HG03520 (cell line): ENCODE results near the gene C2orf92.
"Not testable (repeated sequence)": the region's sequence is repeated elsewhere in the genome, so short reads cannot be mapped to it uniquely, and the experiment has no call there.

Experiments used
- ATAC-seq: cut with Tn5 transposase; IDR thresholded peaks from one replicate; pipeline ENCODE4 v1.9.1; 2021; ENCODE audit warnings: mild to moderate bottlenecking, moderate library complexity; ENCODE audit not compliant: unreplicated experiment

Gene C2orf92

DNA sequence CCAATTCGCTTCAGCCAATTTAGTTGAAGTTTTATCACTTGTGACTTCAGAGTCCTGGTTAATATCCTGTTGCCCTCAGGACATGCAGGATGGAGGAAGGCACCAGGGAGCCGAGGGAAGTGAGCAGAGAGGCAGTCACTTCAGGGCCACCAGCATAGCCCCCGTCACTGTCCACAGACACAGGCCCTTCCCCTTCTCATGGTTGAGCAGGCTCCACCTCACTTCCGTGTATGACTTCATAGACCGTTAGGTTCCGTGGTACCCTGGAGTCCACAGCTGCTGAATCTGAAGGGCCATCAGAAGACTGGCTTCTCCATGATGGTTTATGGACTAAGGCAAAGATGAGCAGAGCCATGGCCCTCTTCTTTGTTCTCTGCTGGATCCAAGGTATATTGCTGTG lies at the start of gene C2orf92:
Gene C2orf92 (plus strand): TSS at position 266 of the 400 bp plus-strand sequence. CDS start 76 bp downstream, at position 342.
- no peak for ATAC-seq

- ATAC-seq: not testable (repeated sequence)
These were observed 49.0 kb upstream of the C2orf92 start for GRCh38 chr2:97620492-97620891.

DNA sequence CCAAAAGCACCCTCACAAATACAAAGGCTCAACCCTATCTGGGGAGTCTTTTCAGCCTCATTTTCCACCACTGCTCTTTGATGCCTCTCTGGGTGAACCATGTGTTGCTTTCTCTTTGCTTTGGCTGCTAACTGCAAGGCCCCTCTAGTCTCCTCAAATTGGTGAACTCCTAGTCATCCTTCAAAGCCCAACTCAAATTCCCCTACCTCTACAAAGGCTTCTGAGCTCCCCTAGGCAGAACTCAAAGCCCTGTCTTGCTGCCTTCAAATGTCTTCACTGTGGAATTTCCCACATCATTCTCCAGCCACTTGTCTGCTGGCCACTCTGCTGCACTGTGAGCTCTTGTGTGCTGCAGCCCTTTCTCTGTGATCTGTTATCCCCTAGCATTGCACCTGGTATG lies 46.5 kb upstream of the C2orf92 start:
- not testable (repeated sequence) for ATAC-seq

DNA sequence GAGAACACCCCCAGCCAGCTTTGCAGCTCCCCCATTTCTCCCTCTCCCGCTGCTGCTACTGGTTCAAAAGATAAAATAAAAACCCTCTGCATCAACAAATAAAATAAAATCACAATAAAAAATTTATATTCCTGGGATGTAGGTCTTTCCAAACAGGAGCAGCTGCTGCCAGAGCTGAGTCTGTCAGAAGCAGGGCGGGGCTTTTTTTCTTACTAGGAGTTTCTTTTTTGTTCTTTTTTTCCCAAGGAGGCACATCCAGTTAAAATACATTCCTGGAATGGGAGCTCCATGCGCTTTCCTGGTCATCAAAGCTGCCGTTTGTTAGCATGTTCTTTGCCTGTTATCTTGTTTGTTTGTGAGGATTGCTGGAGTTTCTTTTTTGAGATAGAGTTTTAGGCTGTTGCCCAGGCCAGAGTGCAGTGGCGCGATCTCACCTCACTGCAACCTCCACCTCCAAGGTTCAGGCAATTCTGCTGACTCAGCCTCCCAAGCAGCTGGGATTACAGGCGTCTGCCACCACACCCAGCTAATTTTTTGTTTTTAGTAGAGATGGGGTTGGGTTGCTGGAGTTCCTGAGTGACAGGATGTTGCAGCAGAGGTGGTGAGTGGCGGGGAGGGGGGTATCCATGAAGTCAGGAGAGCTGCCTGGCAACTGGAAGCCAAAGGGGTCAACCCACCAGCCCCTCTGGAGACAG lies 44.0 kb upstream of the C2orf92 start:
- ATAC-seq: not testable (repeated sequence)

- not testable (repeated sequence) for ATAC-seq
These were observed 43.5 kb upstream of the C2orf92 start for GRCh38 chr2:97626049-97626430.

DNA sequence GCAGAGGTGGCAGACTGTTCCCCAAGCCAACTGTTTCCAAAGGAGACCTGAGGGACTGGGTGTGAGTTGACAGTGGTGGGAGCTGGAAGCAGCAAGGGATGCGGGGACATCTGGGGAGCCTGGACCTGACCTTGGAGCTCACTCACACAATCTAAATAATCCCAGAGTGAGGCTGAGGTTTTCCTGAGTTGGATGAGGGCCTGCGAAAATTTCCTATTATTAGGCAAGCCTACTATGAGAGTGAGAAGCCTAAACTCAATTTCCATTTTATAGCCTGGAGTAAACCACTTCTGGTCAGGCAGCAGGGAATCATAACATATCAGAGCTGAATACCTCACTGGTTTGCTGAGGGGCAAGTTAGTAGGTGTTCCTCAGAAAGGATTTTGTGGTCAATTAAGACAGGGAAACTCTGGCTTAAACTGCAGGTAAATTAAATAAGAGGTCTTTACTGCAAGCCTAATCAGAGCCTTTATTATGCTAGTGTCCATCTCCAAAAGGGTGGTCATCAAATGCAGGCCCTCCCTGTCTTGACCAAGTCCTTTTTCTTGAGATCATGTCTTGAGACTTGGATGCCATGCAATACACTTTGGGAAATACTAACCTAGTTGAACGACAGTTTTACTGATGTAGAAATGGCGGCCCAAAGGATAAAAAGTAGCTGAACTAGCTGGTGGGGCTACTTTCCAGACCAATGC lies 25.3 kb upstream of the C2orf92 start:
- ATAC-seq: no peak

GRCh38 chr2:97645112-97645694 lies 24.3 kb upstream of the C2orf92 start:
- ATAC-seq: peak; percentile 23

DNA sequence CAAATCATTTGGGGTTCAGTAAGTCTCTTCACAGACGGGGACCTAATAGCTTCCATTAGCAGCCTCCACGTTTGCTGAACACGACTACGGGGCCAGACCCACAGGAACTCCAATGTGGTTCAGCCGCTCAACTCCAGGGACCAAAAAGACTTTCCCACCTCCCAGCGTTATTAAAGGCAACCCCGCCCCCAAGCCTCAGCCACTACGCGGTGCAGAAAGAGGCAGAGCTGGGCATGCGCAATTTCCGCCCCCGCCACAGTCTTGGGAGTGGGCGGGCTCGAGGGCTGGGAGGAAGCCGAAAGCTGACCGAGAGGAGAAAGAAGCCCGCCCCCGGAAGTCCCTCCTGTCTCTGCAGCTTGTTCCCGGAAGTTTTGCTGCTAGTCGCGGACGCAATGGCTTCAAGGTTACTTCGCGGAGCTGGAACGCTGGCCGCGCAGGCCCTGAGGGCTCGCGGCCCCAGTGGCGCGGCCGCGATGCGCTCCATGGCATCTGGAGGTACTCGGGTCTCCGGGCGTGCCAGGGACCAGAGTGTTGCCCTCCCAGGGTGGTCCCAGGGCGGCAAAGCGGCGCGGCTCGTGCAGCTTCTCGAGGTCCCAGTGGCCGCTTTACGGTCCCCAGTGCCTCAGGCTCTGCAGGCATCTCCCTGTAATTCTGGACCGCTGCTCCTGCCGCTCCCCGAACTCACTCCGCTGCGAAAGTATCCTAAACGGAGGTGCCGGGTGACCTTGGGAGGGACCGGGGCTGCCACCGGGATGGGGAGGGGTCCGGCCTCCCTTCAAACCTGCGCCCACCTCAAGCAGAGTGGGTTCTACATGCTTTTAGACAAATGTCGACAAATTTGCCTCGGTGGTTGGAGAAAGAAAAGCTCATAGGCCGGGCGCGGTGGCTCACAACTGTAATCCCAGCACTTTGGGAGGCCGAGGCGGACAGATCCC lies 23.6 kb upstream of the C2orf92 start, which contains the start of gene COX5B:
Gene COX5B (plus strand): TSS at position 368 of the 935 bp plus-strand sequence. CDS start 25 bp downstream, at position 393.
- ATAC-seq: peak; percentile 95

DNA sequence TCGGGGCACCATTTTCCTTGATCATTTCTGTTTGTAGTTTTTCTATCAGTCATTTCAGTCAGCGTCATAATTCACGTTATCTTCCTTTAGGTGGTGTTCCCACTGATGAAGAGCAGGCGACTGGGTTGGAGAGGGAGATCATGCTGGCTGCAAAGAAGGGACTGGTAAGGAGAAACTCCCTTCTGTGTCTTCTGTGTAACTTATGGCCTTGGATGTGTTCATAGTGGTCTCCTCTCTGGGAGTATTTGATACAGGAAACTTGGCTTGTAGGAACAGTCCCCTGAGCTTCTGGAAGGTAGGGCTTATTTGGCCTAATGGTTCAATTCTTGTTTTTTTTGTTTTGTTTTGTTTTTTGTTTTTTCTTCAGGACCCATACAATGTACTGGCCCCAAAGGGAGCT lies 22.5 kb upstream of the C2orf92 start:
- ATAC-seq: no peak

- ATAC-seq: no peak
These were observed 18.4 kb upstream of the C2orf92 start for GRCh38 chr2:97651114-97651513.

- ATAC-seq: no peak
These were observed 16.0 kb upstream of the C2orf92 start for GRCh38 chr2:97653473-97653872.

GRCh38 chr2:97653874-97654273 lies 15.6 kb upstream of the C2orf92 start:
- ATAC-seq: no peak

- no peak for ATAC-seq
These were observed 15.2 kb upstream of the C2orf92 start for GRCh38 chr2:97654309-97654708.

GRCh38 chr2:97654791-97655190 lies 14.7 kb upstream of the C2orf92 start:
- ATAC-seq: no peak

- no peak for ATAC-seq
These were observed 13.3 kb upstream of the C2orf92 start for GRCh38 chr2:97656129-97656755.

- ATAC-seq: no peak
These were observed 12.5 kb upstream of the C2orf92 start for GRCh38 chr2:97656905-97657587.

GRCh38 chr2:97657986-97658690 lies 11.4 kb upstream of the C2orf92 start:
- no peak for ATAC-seq

- ATAC-seq: no peak
These were observed 10.8 kb upstream of the C2orf92 start for GRCh38 chr2:97658691-97659157.
